ENCODE results near the gene ALDOC.

GRCh38 chr17:28572259-28573039 is 4.2 kb downstream of the ALDOC start:
- no peak for TF ChIP-seq POLR2AphosphoS5 (IDR thresholded peaks at IDR 0.05)
- TF ChIP-seq, protein P1, sequence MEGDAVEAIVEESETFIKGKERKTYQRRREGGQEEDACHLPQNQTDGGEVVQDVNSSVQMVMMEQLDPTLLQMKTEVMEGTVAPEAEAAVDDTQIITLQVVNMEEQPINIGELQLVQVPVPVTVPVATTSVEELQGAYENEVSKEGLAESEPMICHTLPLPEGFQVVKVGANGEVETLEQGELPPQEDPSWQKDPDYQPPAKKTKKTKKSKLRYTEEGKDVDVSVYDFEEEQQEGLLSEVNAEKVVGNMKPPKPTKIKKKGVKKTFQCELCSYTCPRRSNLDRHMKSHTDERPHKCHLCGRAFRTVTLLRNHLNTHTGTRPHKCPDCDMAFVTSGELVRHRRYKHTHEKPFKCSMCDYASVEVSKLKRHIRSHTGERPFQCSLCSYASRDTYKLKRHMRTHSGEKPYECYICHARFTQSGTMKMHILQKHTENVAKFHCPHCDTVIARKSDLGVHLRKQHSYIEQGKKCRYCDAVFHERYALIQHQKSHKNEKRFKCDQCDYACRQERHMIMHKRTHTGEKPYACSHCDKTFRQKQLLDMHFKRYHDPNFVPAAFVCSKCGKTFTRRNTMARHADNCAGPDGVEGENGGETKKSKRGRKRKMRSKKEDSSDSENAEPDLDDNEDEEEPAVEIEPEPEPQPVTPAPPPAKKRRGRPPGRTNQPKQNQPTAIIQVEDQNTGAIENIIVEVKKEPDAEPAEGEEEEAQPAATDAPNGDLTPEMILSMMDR (IDR thresholded peaks at IDR 0.05 in 8 of 11, conservative IDR thresholded peaks at IDR 0.05 in 3 of 11): no peak
- no peak for TF ChIP-seq POLR2A (IDR thresholded peaks at IDR 0.05)
